GM12878 (cell line): Measurements from ENCODE around the gene ARHGEF6. TPM values are rescaled to one million over a fixed set of nuclear protein-coding genes. Genes with fewer than 3 reads are reported as not detected.
A peak's percentile ranks its signal among the peaks of the same experiment; 100 is the strongest.

Experiments used
- ATAC-seq: fragments of 200-7000 bp; cut with Tn5 transposase; 3 replicates; pipeline ENCODE4 v1.9.1; 2020; ENCODE audit warnings: mild to moderate bottlenecking, moderate library complexity
- BruUV-seq: library from RNA; stranded (reverse); fragments of 400-500 nt; replicated peaks from 2 replicates; lab custom pipeline; 2021; lab: Mats Ljungman, UMichigan
- CTCF ChIA-PET: fragments of 300-600 bp; sonication (Branson Sonifier 250); formaldehyde crosslinking; extraction: SDS; loops from one replicate; lab custom pipeline; 2021; ENCODE audit warnings: inconsistent platforms; lab: Yijun Ruan, JAX
- POLR2A ChIA-PET: fragments of 350-600 bp; formaldehyde crosslinking; extraction: SDS; loops from one replicate; lab custom pipeline; 2021; ENCODE audit warnings: inconsistent platforms; lab: Charles Lee
- RAD21 ChIA-PET: fragments of 300-600 bp; sonication (Branson Sonifier 250); formaldehyde crosslinking; loops from one replicate; lab custom pipeline; 2023; ENCODE audit warnings: antibody characterized with exemption; ENCODE audit not compliant: unreplicated experiment; lab: Charles Lee
- SMC1A ChIA-PET: fragments of 300-600 bp; sonication (Branson Sonifier 250); formaldehyde crosslinking; loops from one replicate; lab custom pipeline; 2023; ENCODE audit not compliant: unreplicated experiment, uncharacterized antibody; lab: Charles Lee
- DNase-seq: peaks from one replicate; pipeline ENCODE4 v3.0.0-alpha.2; 2011; ENCODE audit warnings: low read depth, low spot score
- FAIRE-seq: peaks from 3 replicates; lab custom pipeline; 2011; peaks lifted over from hg19 to GRCh38; lab: Jason Lieb, UNC
- H2AFZ ChIP-seq: 2 replicates; pipeline ENCODE4 v1.6.0; 2011; ENCODE audit warnings: low read depth, low read length, control low read depth; ENCODE audit not compliant: control insufficient read depth
- H3K27ac ChIP-seq: 2 replicates; pipeline ENCODE4 v1.5.1; 2011; ENCODE audit warnings: control low read depth; ENCODE audit not compliant: control insufficient read depth, insufficient read depth
- H3K27me3 ChIP-seq, 2 experiments: replicated peaks in 1 of 2; 2 replicates each; pipeline versions ENCODE4 v1.6.0 to v1.6.1; 2011; ENCODE audit warnings: low read length in 1 of 2; ENCODE audit not compliant: control insufficient read depth in 2 of 2, insufficient read depth in 2 of 2
- H3K36me3 ChIP-seq, 2 experiments: 2 replicates each; pipeline ENCODE4 v1.5.1; 2011; ENCODE audit warnings: low read length in 1 of 2; ENCODE audit not compliant: control insufficient read depth in 2 of 2, insufficient read depth in 2 of 2
- H3K4me1 ChIP-seq: 2 replicates; pipeline ENCODE4 v1.6.1; 2011; ENCODE audit warnings: mild to moderate bottlenecking, low read length, moderate library complexity, mixed read lengths; ENCODE audit not compliant: control insufficient read depth, insufficient read depth
- H3K4me2 ChIP-seq: 2 replicates; pipeline ENCODE4 v1.6.0; 2011; ENCODE audit warnings: control low read depth; ENCODE audit not compliant: control insufficient read depth, insufficient read depth
- H3K4me3 ChIP-seq: fragments of 200-600 bp; sonication (generic); 2 replicates; pipeline ENCODE4 v1.5.1; 2016
- H3K79me2 ChIP-seq: 2 replicates; pipeline ENCODE4 v1.6.0; 2011; ENCODE audit warnings: low read length; ENCODE audit not compliant: control insufficient read depth, insufficient read depth
- H3K9ac ChIP-seq: 2 replicates; pipeline ENCODE4 v1.8.0; 2011; ENCODE audit warnings: low read length, control low read depth, mixed read lengths; ENCODE audit not compliant: control insufficient read depth, insufficient read depth
- H3K9me3 ChIP-seq: replicated peaks from 3 replicates; pipeline ENCODE4 v1.5.1; 2011; ENCODE audit warnings: mild to moderate bottlenecking, low read length; ENCODE audit not compliant: control insufficient read depth, insufficient read depth
- H4K20me1 ChIP-seq: 2 replicates; pipeline ENCODE4 v1.6.0; 2011; ENCODE audit not compliant: control insufficient read depth, insufficient read depth
- CHD2 ChIP-seq: IDR thresholded peaks from 2 replicates; pipeline ENCODE4 v1.6.1; 2011; ENCODE audit warnings: low read depth, low read length, improper control_type of control experiment, borderline replicate concordance
- CREB1 ChIP-seq: IDR thresholded peaks from 2 replicates; pipeline ENCODE4 v1.6.1; 2012; ENCODE audit warnings: low read depth, mild to moderate bottlenecking, inconsistent platforms
- CTCF ChIP-seq, 3 experiments: IDR thresholded peaks in 2 of 3; conservative IDR thresholded peaks in 1 of 3; 2 replicates each; pipeline ENCODE4 v1.5.1; 2011; ENCODE audit warnings: low read depth in 3 of 3, low read length in 3 of 3, mild to moderate bottlenecking in 3 of 3, control low read depth in 2 of 3, moderate library complexity in 2 of 3, inconsistent platforms in 1 of 3, mixed read lengths in 1 of 3; ENCODE audit not compliant: control insufficient read depth in 2 of 3, insufficient read depth in 1 of 3; ENCODE audit errors: extremely low read depth in 1 of 3
- ELK1 ChIP-seq: IDR thresholded peaks from 2 replicates; pipeline ENCODE4 v1.6.1; 2012; ENCODE audit warnings: low read depth, low read length, improper control_type of control experiment
- ESRRA ChIP-seq: IDR thresholded peaks from 2 replicates; pipeline ENCODE4 v1.6.1; 2012; ENCODE audit warnings: mild to moderate bottlenecking, low read length, improper control_type of control experiment
- GATAD2B ChIP-seq: fragments of 450-650 bp; conservative IDR thresholded peaks from 2 replicates; pipeline ENCODE4 v1.6.1; 2017; ENCODE audit warnings: low read depth, mild to moderate bottlenecking, moderate library complexity
- LARP7 ChIP-seq: fragments of 450-650 bp; IDR thresholded peaks from 2 replicates; pipeline ENCODE4 v1.6.1; 2017; ENCODE audit warnings: mild to moderate bottlenecking
- MAX ChIP-seq: IDR thresholded peaks from 2 replicates; pipeline ENCODE4 v1.6.1; 2012; ENCODE audit warnings: low read depth, low read length, improper control_type of control experiment
- MTA2 ChIP-seq: fragments of 450-650 bp; IDR thresholded peaks from 2 replicates; pipeline ENCODE4 v1.6.1; 2016; ENCODE audit warnings: low read depth, mild to moderate bottlenecking, moderate library complexity
- SMAD5 ChIP-seq: IDR thresholded peaks from 2 replicates; pipeline ENCODE4 v1.6.1; 2016; ENCODE audit warnings: antibody characterized with exemption, low read depth
- SP1 ChIP-seq: IDR thresholded peaks from one replicate; pipeline ENCODE4 v1.6.1; 2011; ENCODE audit warnings: low read depth, low read length
- SPI1 ChIP-seq: IDR thresholded peaks from 2 replicates; pipeline ENCODE4 v1.6.1; 2011; ENCODE audit warnings: low read depth, mild to moderate bottlenecking, low read length, moderate library complexity, borderline replicate concordance; ENCODE audit not compliant: insufficient read depth
- ZZZ3 ChIP-seq: IDR thresholded peaks from 2 replicates; pipeline ENCODE4 v1.6.1; 2011; ENCODE audit warnings: low read depth; ENCODE audit not compliant: control insufficient read depth, insufficient read length
- WGBS: methylation state at CpG from one replicate; pipeline ENCODE4 v1.1.6; 2016; ENCODE audit warnings: low lambda C conversion rate; ENCODE audit not compliant: insufficient replicate concordance, insufficient coverage; ENCODE audit errors: missing lambda C conversion rate; 5-methylcytosine and 5-hydroxymethylcytosine counted together
- in situ Hi-C: fragments of 300-500 bp; cut with MboI; formaldehyde crosslinking; loops from 9 replicates; pipeline ENCODE4 v1.14.3; 2018; ENCODE audit warnings: mixed read lengths
- intact Hi-C: fragments of 100-400 bp; cut with micrococcal nuclease; formaldehyde crosslinking; loops from one replicate; pipeline ENCODE4 v1.14.2; 2022; ENCODE audit not compliant: unreplicated experiment
- polyA plus RNA-seq, 11 experiments: library from polyadenylated mRNA; depleted of rRNA in 4 of 11; unstranded in 6 of 11; stranded (reverse) in 5 of 11; fragments of >200 nt; fragmentation: Nextera tagmentation in 4 of 11; fragmentation: Illumina TruSeq in 1 of 11; extraction: Ambion mirVana in 4 of 11; extraction: Trizol in 1 of 11; gene quantifications; 1 replicate in 1 of 11; 2 replicates in 10 of 11; pipeline versions ENCODE4 v1.2.1 to v1.2.3, GENCODE V29; 2011 to 2016; ENCODE audit warnings: inconsistent platforms in 2 of 11, missing spikeins in 2 of 11, low read depth in 1 of 11
- total RNA-seq, 4 experiments: library from RNA; depleted of rRNA in 3 of 4; stranded (reverse); fragments of >200 nt in 3 of 4; fragmentation: Illumina TruSeq in 1 of 4; extraction: Trizol in 1 of 4; gene quantifications; 2 replicates each; pipeline versions ENCODE4 v1.2.1 to v1.2.3, GENCODE V29; 2013 to 2021

The ARHGEF6 gene
- total and polyA plus RNA-seq, 10 of the 15 experiments (the other 5 are each of a cell fraction or from before 2014, with no cell fraction given): 5.4 to 29.7 (median 18.0) TPM

GRCh38 chrX:136759968-136760367 is 20.8 kb downstream of the ARHGEF6 start:
- no peak overlapping the region for H3K9ac ChIP-seq
- TF ChIP-seq CHD2: no peak
- TF ChIP-seq MTA2: no peak
- TF ChIP-seq LARP7: no peak
- peak; percentile 92 for TF ChIP-seq SPI1
- BruUV-seq: no TSS peak
- H3K4me3 ChIP-seq: no peak overlapping the region
- peak overlapping the region; percentile 10; the same call in 1 of the 2 replicates for H2AFZ ChIP-seq
- DNase-seq: peak; percentile 28
- no peaks in the 10 kb centered on the region for H3K27me3 ChIP-seq
- H4K20me1 ChIP-seq: no peaks in the 10 kb centered on the region
- peaks cover 10% of the 10 kb centered on the region for H3K4me1 ChIP-seq
- H3K27ac ChIP-seq: no peak overlapping the region; the same call in 1 of the 2 replicates
- H3K9me3 ChIP-seq: no peaks in the 10 kb centered on the region; the same call in 2 of the 3 replicates
- POLR2A ChIA-PET: interaction anchor here (0.7 kb wide), 1 partner anchor 88 kb away, joined by 3 read pairs; no protein-coding TSS in a partner anchor
- SMC1A ChIA-PET: interaction anchor here (0.6 to 1.4 kb wide), 5 partner anchors 8 to 45 kb away, joined by 3 to 4 read pairs (median 3); no protein-coding TSS in a partner anchor
- 0 out of 2 replicates have a peak overlapping the region, but pooled peaks have one; percentile 1 for H3K4me2 ChIP-seq
- RAD21 ChIA-PET: interaction anchor here (0.7 to 2.2 kb wide), 3 partner anchors 8 to 31 kb away, joined by 3 to 7 read pairs (median 3); no protein-coding TSS in a partner anchor
- WGBS: 2% methylated on average over 2 of the region's 2 CpGs
- intact Hi-C loops: loop anchor here (1.0 kb wide), 1 partner anchor 8 kb away; no protein-coding TSS in a partner anchor
- H3K36me3 ChIP-seq: no peaks in the 10 kb centered on the region; a peak in 1 of 4 replicates
- CTCF ChIA-PET: interaction anchor here (0.6 to 1.0 kb wide), 2 partner anchors 13 to 55 kb away, joined by 3 read pairs; no protein-coding TSS in a partner anchor
- no peaks in the 10 kb centered on the region for H3K79me2 ChIP-seq
- in situ Hi-C loops: no loop called here
- peak; percentile 95 for ATAC-seq
- FAIRE-seq: no peak

GRCh38 chrX:136755411-136755810 is 25.3 kb downstream of the ARHGEF6 start:
- ChIA-PET POLR2A (no interaction called here), CTCF (no interaction called here), SMC1A (no interaction called here), RAD21 (no interaction called here)
- intact Hi-C loops: no loop called here
- Histone ChIP-seq H3K9me3 (no peaks in the 10 kb centered on the region), H3K79me2 (no peaks in the 10 kb centered on the region), H2AFZ (no peak overlapping the region), H3K4me2 (no peak overlapping the region), H3K27me3 (no peaks in the 10 kb centered on the region), H3K9ac (no peak overlapping the region), H3K4me3 (no peak overlapping the region), H3K4me1 (peaks cover 1% of the 10 kb centered on the region; the same call in 1 of the 2 replicates), H3K27ac (no peak overlapping the region), H4K20me1 (no peaks in the 10 kb centered on the region), H3K36me3 (no peaks in the 10 kb centered on the region)
- 48% methylated on average over 2 of the region's 2 CpGs for WGBS
- in situ Hi-C loops: no loop called here
- no peak for ATAC-seq
- no TSS peak for BruUV-seq
- no peak for FAIRE-seq
- DNase-seq: no peak
- TF ChIP-seq ZZZ3 (no peak), SMAD5 (no peak), SP1 (no peak), ESRRA (no peak), CTCF (IDR thresholded peaks at IDR 0.05 in 2 of 3, conservative IDR thresholded peaks at IDR 0.05 in 1 of 3; ENCODE audit: control insufficient read depth in 2 of 3, extremely low read depth in 1 of 3, insufficient read depth in 1 of 3, low read depth in 3 of 3, low read length in 3 of 3) (no peak), MAX (no peak), GATAD2B (no peak), CREB1 (no peak), ELK1 (no peak)
